ENCODE results near the gene SETD2.
"Not testable (repeated sequence)": the region's sequence is repeated elsewhere in the genome, so short reads cannot be mapped to it uniquely, and the experiment has no call there.

SETD2 gene

GRCh38 chr3:47028667-47029066 lies 135.2 kb downstream of the SETD2 start:
- no peak for DNase-seq (ENCODE audit: low read depth)

- no peak for DNase-seq (ENCODE audit: low read depth)
Measured at GRCh38 chr3:47028146-47028545, 135.8 kb downstream of the SETD2 start.

GRCh38 chr3:47026432-47026831 lies 137.5 kb downstream of the SETD2 start:
- not testable (repeated sequence) for DNase-seq (ENCODE audit: low read depth)

DNA sequence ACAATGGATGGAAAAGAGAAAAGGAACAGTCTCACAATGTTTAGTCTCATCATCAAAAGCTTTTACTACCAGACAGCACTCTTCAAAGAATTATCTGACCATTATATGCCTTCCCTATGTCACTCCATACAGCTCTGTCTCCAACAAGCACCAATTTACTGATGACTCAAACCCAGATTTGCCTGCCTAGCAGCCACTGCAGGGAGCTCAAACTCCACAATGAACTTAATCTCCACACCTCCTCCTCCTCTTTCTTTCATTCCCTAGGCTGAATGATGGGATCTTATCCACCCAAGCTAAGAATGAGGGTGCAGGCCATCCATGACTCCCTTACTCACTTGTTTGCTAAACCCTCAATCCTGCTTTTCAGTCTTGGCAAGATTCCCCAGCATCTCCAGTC lies 139.0 kb downstream of the SETD2 start:
- no peak for DNase-seq (ENCODE audit: low read depth)

- DNase-seq (ENCODE audit: low read depth): no peak
Measured at GRCh38 chr3:47022641-47023071, 141.3 kb downstream of the SETD2 start.

- DNase-seq (ENCODE audit: low read depth): no peak
Measured at GRCh38 chr3:47020311-47020710, 143.6 kb downstream of the SETD2 start.

- DNase-seq (ENCODE audit: low read depth): no peak
Measured at GRCh38 chr3:47019201-47019600, 144.7 kb downstream of the SETD2 start.

- DNase-seq (ENCODE audit: low read depth): no peak
Measured at GRCh38 chr3:47018269-47018611, 145.7 kb downstream of the SETD2 start.

GRCh38 chr3:47017504-47018268 lies 146.2 kb downstream of the SETD2 start:
- DNase-seq (ENCODE audit: low read depth): no peak

GRCh38 chr3:47016934-47017435 lies 146.9 kb downstream of the SETD2 start:
- no peak for DNase-seq (ENCODE audit: low read depth)

DNA sequence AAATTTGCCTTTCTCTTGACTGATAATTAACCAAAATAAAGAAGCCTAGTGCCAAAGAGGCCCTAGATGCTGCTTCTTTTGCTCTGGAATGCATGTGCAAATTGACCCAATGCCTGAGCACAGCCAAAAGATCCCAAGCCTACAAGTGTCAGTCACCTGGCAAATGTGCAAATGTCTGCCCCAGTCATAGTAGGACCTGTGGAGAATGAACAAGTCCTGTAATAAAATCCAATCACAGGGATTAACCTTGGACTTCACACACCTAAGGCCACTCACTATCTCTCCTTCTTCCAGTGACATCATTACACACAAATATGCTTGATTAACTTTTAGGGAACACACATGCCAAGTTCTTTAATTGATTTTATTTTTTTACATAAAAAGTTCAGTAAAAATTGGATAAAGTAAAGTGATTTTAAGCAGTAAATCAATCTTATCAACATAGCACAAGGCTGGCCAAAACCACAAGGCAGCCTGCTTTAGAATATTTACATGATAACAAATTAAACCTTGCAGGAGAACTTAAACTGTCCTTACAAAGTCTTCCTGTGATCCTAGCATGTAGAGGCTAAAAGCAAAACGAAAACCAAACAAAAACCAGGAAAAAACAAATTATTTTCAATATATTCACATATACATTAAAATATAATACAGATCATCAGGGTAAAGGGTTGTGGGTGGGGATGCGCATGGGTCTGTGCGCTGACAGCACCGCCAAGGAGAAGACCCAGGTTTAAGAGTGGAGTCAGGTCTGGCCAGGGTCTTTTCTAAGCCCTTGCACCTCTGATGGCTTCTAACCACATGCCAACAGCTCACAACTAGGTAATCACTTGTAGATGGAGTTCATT lies 147.6 kb downstream of the SETD2 start:
- no peak for DNase-seq (ENCODE audit: low read depth)

DNA sequence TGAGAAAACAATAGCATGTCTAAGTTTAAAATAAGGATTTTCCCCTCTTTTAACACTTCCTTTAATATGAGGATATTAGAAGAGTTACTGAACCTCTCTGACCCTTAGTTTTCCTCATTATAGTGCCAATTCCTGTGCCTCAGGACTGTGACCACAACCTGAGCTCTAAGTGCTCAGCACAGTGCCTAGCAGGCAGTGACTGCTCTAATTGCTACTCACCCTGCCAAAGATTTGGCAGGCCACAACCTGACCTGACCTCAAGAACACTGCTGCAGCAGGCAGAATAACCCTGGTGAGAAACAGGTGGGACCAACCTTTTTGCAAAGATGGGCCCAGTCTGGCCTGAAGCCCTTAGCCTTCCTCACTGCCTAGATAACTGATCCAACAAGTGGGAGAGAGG lies 148.8 kb downstream of the SETD2 start:
- no peak for DNase-seq (ENCODE audit: low read depth)

GRCh38 chr3:47014036-47014435 lies 149.9 kb downstream of the SETD2 start:
- no peak for DNase-seq (ENCODE audit: low read depth)

GRCh38 chr3:47013231-47013630 lies 150.7 kb downstream of the SETD2 start:
- no peak for DNase-seq (ENCODE audit: low read depth)

- DNase-seq (ENCODE audit: low read depth): no peak
Measured at GRCh38 chr3:47012342-47013230, 151.3 kb downstream of the SETD2 start.

GRCh38 chr3:47011371-47011770 lies 152.5 kb downstream of the SETD2 start:
- DNase-seq (ENCODE audit: low read depth): no peak

GRCh38 chr3:47010910-47011309 lies 153.0 kb downstream of the SETD2 start:
- no peak for DNase-seq (ENCODE audit: low read depth)

- DNase-seq (ENCODE audit: low read depth): no peak
Measured at GRCh38 chr3:47010111-47010712, 153.7 kb downstream of the SETD2 start.

DNA sequence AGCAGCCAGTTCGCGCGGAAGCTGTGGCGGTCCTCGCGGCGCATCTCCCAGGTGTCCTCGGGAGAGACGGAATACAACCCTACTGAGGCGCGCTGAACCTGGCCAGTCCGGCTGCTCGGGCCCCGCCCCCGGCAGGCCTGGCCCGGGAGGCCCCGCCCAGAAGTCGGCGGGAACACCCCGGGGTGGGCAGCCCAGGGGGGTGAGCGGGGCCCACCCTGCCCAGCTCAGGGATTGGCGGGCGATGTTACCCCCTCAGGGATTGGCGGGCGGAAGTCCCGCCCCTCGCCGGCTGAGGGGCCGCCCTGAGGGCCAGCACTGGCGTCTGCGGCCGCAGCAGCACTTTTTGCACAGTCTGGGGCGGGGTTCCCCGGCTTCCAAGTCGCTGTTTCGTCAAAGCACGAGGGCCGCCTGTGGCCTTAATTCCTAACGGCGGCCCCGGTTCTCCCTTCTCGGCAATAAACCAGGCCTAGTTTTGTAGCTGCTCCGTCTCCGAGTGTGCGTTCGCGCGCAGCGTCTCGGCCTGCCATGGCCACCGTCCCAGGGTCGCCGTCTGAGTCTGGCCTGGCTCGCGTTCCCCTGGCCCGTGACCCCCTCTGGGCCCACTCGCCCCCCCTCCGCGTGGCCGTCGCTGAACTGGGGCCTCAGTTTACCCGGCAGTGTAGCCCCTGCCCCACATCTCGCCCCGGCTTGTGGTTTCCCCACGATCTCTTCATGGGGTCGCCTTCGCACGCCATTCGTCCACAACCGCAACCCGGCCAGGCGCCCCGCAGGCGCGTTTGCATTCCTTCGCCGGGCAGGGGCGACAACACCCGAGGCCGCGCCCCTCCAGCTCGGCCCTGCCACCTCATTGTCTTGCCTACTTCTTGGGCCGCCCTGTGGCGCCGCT lies 154.4 kb downstream of the SETD2 start:
- DNase-seq (ENCODE audit: low read depth): peak; percentile 67

- DNase-seq (ENCODE audit: low read depth): no peak
Measured at GRCh38 chr3:47008851-47009224, 155.1 kb downstream of the SETD2 start.

Data from activated T-cell treated with anti-CD3 and anti-CD28 coated beads for 24 hours (primary cell).